Gastroesophageal sphincter (tissue), 4 donors: Measurements from ENCODE around the gene KCTD2. TPM values are rescaled to one million over a fixed set of nuclear protein-coding genes. Genes with fewer than 3 reads are reported as not detected.

ENCODE experiments used
- ATAC-seq: fragments of 150-250 bp; one replicate; pipeline ENCODE4 v1.9.1; 2016; ENCODE audit warnings: mild to moderate bottlenecking, moderate library complexity
- H3K27ac ChIP-seq, 4 donors: fragments of 200-600 bp; sonication (generic) in 3 of 4; 1 replicate in 3 of 4; 2 replicates in 1 of 4; pipeline ENCODE4 v1.5.1; 2016 to 2019
- H3K27me3 ChIP-seq: fragments of 200-600 bp; sonication (generic); one replicate; pipeline ENCODE4 v1.5.1; 2019
- H3K36me3 ChIP-seq, 2 donors: fragments of 200-600 bp; sonication (generic); one replicate each; pipeline ENCODE4 v1.5.1; 2019; ENCODE audit warnings: control low read depth in 1 of 2
- H3K4me1 ChIP-seq, 3 donors: fragments of 200-600 bp; sonication (generic); 1 replicate in 2 of 3; 2 replicates in 1 of 3; pipeline ENCODE4 v1.5.1; 2016 to 2019; ENCODE audit warnings: control low read depth in 2 of 3
- H3K4me3 ChIP-seq, 2 donors: fragments of 200-600 bp; sonication (generic); one replicate each; pipeline ENCODE4 v1.5.1; 2019; ENCODE audit warnings: mild to moderate bottlenecking in 1 of 2, moderate library complexity in 1 of 2
- H3K9me3 ChIP-seq, 3 donors: fragments of 200-600 bp; sonication (generic); one replicate each; pipeline ENCODE4 v1.5.1; 2017 to 2019; ENCODE audit warnings: control low read depth in 2 of 3
- EP300 ChIP-seq: sonication (generic); formaldehyde crosslinking; IDR thresholded peaks from one replicate; pipeline ENCODE4 v1.6.1; 2017; ENCODE audit warnings: antibody characterized with exemption, mild to moderate bottlenecking
- POLR2A ChIP-seq, 2 donors: fragments of 450-650 bp; IDR thresholded peaks; one replicate each; pipeline ENCODE4 v1.6.1; 2017; ENCODE audit warnings: antibody characterized with exemption in 2 of 2, mild to moderate bottlenecking in 2 of 2, moderate library complexity in 1 of 2
- POLR2AphosphoS5 ChIP-seq: sonication (generic); formaldehyde crosslinking; IDR thresholded peaks from one replicate; pipeline ENCODE4 v1.6.1; 2017; ENCODE audit warnings: antibody characterized with exemption
- WGBS, 2 donors: methylation state at CpG; one replicate each; pipeline ENCODE4 v1.1.5; 2018; ENCODE audit warnings: low coverage in 1 of 2; 5-methylcytosine and 5-hydroxymethylcytosine counted together
- total RNA-seq, 4 donors: library from RNA; depleted of rRNA; stranded (reverse); fragments of >200 nt; gene quantifications; one replicate each; pipeline ENCODE4 v1.1.0, GENCODE V29; 2016
- TF ChIP-seq, protein P1 (sequence below), 4 experiments: fragments of 200-600 bp in 2 of 4; fragments of 450-650 bp in 2 of 4; sonication (generic) in 1 of 4; IDR thresholded peaks; one replicate each; pipeline ENCODE4 v1.5.1; 2017 to 2019; ENCODE audit warnings: antibody characterized with exemption in 4 of 4, mild to moderate bottlenecking in 2 of 4, moderate library complexity in 2 of 4

KCTD2 gene
- 10 to 100 TPM; 27.1 to 39.7 (median 28.8) TPM for total RNA-seq

DNA sequence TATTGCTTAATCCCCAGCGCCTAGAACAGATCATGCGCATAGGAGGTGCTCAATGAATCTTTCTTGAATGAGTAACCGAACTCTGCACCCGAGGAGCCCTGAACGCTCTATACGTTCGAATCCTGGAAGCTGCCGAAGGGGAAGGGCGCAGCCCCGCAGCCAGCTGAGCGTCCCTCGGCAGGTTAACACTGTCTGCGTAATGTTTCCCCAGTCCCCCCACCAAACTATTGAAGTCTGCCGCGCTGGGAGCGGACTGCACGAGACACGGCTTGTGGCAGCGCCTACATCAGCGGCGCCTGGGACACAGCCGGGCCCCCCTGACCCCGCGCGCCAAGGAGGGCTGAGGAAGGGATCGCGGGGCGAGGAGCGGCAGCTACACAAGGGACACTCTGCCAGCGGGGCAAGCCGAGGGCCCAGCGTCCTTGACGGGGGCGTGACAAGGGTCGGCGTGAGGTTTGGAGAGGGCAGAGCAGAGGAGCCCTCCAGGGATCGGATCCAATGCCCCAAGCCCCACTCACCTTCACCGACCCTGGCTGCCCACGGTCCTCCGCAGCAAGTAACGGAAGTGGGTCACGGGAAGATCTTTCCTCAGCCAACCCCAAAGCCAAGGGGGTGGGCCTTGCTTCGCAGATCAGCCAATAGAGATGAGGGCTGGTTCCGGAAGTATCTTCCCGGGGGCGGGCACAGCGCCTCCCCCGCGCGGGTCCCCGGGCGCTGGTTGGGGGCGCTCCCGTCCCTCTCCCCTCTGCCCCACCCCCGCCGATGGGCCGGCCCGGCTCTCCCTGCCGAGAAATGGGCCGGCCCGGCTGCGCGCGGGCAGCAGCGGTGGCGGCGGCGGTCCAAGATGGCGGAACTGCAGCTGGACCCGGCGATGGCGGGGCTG, at the start of gene KCTD2, which contains the start of gene ATP5PD:
TSS of gene KCTD2 (plus strand) at position 819 of the 883 bp plus-strand sequence. CDS start at position 845, 26 bp downstream.
TSS of gene ATP5PD (minus strand) at position 563 of the 883 bp plus-strand sequence. CDS start 4,319 bp downstream, outside the sequence.
- 0% methylated on average over 1 to 13 of the region's 72 CpGs for WGBS, 2 donors
- no peaks in the 10 kb centered on the region for H3K9me3 ChIP-seq
- peak within 1 kb of the TSS; percentile 90 to 100 (median 98) for H3K27ac ChIP-seq
- TF ChIP-seq, protein P1, sequence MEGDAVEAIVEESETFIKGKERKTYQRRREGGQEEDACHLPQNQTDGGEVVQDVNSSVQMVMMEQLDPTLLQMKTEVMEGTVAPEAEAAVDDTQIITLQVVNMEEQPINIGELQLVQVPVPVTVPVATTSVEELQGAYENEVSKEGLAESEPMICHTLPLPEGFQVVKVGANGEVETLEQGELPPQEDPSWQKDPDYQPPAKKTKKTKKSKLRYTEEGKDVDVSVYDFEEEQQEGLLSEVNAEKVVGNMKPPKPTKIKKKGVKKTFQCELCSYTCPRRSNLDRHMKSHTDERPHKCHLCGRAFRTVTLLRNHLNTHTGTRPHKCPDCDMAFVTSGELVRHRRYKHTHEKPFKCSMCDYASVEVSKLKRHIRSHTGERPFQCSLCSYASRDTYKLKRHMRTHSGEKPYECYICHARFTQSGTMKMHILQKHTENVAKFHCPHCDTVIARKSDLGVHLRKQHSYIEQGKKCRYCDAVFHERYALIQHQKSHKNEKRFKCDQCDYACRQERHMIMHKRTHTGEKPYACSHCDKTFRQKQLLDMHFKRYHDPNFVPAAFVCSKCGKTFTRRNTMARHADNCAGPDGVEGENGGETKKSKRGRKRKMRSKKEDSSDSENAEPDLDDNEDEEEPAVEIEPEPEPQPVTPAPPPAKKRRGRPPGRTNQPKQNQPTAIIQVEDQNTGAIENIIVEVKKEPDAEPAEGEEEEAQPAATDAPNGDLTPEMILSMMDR (IDR thresholded peaks at IDR 0.05) = no peak
- TF ChIP-seq POLR2AphosphoS5 (peak; percentile 99), POLR2A (IDR thresholded peaks at IDR 0.05) (peak; percentile 95 to 96)
- peak; percentile 99 for ATAC-seq
- no peaks in the 10 kb centered on the region for H3K27me3 ChIP-seq
- peaks cover 0 to 34% of the 10 kb centered on the region in 2 donors for H3K36me3 ChIP-seq
- H3K4me3 ChIP-seq = peak within 1 kb of the TSS; percentile 61 to 92
- peaks cover 0 to 49% (median 21%) of the 10 kb centered on the region in 3 donors for H3K4me1 ChIP-seq

DNA sequence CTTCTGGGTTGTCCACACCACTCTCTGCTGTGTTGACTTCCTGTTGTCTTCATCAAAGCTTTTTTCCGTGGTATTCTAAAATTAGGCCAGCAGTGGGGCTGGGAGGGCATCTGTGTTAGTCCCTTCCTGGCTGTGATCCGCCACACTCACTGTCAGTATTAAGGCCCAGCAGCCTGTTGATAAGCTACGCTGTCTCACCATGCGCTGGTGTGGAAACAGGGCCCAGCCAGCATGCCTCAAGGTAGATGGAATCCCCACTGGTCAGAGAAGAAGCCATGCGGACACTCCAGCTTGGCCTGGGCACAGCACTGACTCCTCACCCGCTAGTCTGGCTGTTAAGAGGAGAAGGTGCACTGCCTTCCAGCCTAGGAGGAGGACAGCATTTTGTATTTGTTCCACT, 48.2 kb upstream of the KCTD2 start:
- ATAC-seq = no peak

GRCh38 chr17:74999523-74999922, 47.5 kb upstream of the KCTD2 start:
- Histone ChIP-seq H3K27ac (no peak overlapping the region), H3K36me3 (peaks cover 0 to 56% of the 10 kb centered on the region in 2 donors), H3K4me1 (no peaks in the 10 kb centered on the region), H3K4me3 (no peak overlapping the region), H3K27me3 (no peaks in the 10 kb centered on the region), H3K9me3 (no peaks in the 10 kb centered on the region)
- TF ChIP-seq POLR2A (IDR thresholded peaks at IDR 0.05) = no peak
- WGBS, 2 donors = 71 to 93% methylated on average over 1 to 2 of the region's 4 CpGs
- no peak for ATAC-seq

More for the DNA sequence above, 48.2 kb upstream of the KCTD2 start:
- no peak overlapping the region for H3K4me3 ChIP-seq
- 20 to 63% methylated on average over 1 to 2 of the region's 6 CpGs for WGBS, 2 donors
- no peaks in the 10 kb centered on the region for H3K9me3 ChIP-seq
- TF ChIP-seq POLR2AphosphoS5 (no peak), POLR2A (IDR thresholded peaks at IDR 0.05) (no peak), EP300 (no peak)
- TF ChIP-seq, protein P1 (IDR thresholded peaks at IDR 0.05) = no peak
- H3K27ac ChIP-seq = no peak overlapping the region
- H3K36me3 ChIP-seq = peaks cover 0 to 49% of the 10 kb centered on the region in 2 donors
- no peaks in the 10 kb centered on the region for H3K27me3 ChIP-seq
- H3K4me1 ChIP-seq = peaks cover 0 to 2% (median 0%) of the 10 kb centered on the region in 3 donors

GRCh38 chr17:75001915-75002843, 44.8 kb upstream of the KCTD2 start:
- H3K27ac ChIP-seq = no peak overlapping the region
- H3K27me3 ChIP-seq = no peaks in the 10 kb centered on the region
- no peaks in the 10 kb centered on the region for H3K4me1 ChIP-seq
- no peak for ATAC-seq
- H3K36me3 ChIP-seq = peaks cover 0 to 71% of the 10 kb centered on the region in 2 donors
- TF ChIP-seq EP300 = no peak
- TF ChIP-seq POLR2A (IDR thresholded peaks at IDR 0.05) = no peak
- TF ChIP-seq POLR2AphosphoS5 = no peak
- TF ChIP-seq, protein P1 (IDR thresholded peaks at IDR 0.05) = no peak
- H3K9me3 ChIP-seq = no peaks in the 10 kb centered on the region
- H3K4me3 ChIP-seq = no peak overlapping the region
- WGBS, 2 donors = 83% methylated on average over 3 of the region's 15 CpGs; no CpG with 5 or more reads in 1 of the 2 donors
